ENCODE results near the gene DSC3.
A peak's percentile ranks its signal among the peaks of the same experiment; 100 is the strongest.
"Not testable (repeated sequence)": the region's sequence is repeated elsewhere in the genome, so short reads cannot be mapped to it uniquely, and the experiment has no call there.

Gene DSC3

GRCh38 chr18:31040686-31041270 lies 1.8 kb downstream of the DSC3 start:
- DNase-seq, result peak; percentile 29 to 37

DNA sequence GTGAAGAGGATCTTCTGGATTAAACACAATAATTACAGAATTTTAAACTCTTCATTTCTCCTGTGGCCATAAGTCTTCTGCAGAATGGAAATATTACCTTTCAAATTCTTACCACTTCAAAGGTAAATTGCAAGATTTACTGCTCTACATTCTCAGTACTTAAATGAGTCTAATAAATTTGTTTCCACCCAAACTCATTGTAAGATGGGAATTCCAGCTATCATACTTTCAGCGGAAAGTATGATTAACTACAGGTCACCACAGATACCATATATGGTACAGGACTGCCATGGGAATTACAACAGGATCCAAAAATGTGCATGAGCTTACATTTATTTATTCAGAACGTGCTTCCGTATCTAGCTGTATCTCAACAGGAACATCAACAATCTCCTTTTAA lies 3.1 kb downstream of the DSC3 start:
- DNase-seq, result no peak

DNA sequence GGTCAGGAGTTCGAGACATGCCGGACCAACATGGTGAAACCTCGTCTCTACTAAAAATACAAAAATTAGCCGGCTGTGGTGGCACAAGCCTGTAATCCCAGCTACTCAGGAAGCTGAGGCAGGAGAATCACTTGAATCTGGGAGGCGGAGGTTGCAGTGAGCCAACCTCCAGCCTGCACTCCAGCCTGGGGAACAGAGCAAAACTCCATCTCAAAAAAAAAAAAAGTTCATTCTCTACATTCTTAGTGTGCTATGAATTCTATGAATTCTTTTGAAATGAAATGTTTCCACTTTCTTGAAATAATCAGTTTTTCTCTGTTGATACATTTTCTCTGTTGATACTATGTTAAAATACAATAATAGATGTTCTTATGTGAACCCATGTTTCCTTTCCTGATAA lies 4.9 kb downstream of the DSC3 start:
- DNase-seq, result not testable (repeated sequence)

GRCh38 chr18:31034541-31034940 lies 8.0 kb downstream of the DSC3 start:
- DNase-seq, result no peak

DNA sequence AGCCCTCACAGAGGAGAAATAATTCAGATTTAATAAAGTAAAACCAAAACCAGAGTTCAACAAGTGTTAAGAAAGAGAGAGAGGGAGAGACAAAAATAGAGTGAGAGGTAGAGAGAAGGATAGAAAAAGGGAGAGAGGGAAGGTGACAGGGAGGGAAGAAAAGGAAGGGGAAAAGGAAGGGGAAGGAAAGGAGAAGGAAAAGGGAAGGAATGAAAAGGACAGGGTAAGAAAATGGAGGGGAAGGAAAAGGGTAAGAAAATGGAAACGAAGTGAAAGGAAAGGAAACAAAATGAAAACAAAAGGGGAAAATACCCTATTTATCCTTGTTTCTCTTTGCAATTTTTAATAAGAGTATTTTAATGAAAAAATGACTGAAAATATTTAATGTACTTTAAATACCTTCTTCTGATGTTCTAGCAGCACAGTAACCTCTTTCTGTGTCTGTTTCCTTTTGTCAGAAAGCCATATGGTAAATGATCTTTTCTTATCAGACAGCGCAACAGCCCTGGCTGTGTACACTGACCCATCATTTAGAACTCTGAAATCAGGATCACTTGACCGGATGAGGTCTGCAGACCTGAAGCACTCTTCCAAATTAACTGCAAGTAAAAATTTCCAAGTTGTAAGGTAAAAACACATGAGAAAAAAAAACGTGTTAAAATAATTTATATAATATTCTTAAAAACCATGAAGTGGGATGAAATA lies 11.8 kb downstream of the DSC3 start:
- DNase-seq, result no peak

- no peak for DNase-seq
Observed at GRCh38 chr18:31015715-31016434, 26.7 kb downstream of the DSC3 start.

- not testable (repeated sequence) for DNase-seq
Observed at GRCh38 chr18:31011455-31011854, 31.1 kb downstream of the DSC3 start.

DNA sequence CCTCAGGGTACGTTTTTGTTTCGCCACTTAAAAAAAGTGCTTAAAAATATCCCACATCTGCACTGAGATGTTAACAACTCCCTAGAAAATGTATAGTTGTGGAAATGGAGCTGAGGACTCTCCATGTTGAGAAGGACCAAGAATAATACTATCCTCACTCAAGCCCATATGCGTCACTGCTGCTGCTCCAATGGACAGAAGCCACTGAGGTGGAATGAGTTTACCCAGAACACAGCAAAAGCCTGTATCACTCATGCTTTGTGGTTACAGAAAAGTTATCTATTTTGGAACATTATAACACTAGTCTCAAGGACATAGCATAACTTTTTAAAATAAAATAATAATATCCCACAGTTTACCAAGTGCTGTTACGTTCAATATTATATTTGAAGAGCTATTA lies 31.9 kb downstream of the DSC3 start:
- DNase-seq, result no peak

DNA sequence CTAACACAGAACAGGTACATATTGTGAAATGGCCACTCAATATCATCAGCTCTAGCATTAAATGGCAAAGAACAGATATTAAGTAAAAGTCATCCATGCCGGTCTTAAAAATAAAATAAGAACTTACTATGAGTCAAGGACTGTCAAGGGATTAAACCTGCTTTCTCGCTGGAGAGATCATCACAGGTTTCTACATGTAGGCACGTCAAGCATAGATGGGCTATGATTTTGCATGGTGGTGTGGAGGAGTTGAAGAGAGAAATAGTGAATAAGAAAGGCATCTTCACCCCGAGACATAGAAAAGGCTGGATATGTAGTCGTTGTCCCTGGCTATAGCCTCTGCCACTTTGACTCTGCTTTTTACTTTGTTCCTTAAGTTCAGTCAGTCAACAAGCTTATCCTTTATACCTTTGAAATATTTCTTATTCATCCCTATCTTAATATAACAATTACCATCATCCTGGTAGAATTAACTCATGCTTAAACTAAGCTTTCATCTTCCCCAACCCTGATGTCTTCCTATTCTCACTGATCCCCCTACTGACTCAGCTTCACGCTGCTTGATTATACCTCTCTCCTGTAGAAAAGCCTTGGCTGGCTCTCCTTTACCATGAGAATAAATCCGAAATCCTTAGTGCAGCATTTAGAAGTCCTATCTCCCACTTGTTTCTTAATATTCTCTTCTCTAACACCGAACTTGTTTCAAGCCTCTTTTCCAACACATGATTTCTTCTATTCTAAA lies 42.5 kb downstream of the DSC3 start:
- DNase-seq, result no peak

DNA sequence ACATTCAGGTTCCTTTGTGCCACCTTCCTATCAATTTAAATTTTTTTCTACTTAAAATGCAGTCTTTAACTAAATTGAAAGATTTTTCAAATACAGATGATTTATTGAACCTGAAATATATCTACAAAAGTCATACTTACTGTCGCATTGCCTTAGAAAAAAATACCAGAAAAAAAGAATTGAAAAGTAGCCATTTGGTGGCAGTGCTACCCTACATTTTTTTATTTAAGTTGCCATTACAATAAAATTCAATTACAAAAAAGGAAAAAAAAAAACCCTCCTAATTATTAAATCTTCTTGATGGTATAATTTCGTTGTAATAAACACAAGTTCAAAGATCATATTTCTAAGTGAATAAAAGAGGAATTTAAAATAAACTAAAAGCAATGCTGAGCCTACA lies 43.4 kb downstream of the DSC3 start:
- DNase-seq, result no peak

GRCh38 chr18:30997223-30997622 lies 45.3 kb downstream of the DSC3 start:
- DNase-seq, result no peak

DNA sequence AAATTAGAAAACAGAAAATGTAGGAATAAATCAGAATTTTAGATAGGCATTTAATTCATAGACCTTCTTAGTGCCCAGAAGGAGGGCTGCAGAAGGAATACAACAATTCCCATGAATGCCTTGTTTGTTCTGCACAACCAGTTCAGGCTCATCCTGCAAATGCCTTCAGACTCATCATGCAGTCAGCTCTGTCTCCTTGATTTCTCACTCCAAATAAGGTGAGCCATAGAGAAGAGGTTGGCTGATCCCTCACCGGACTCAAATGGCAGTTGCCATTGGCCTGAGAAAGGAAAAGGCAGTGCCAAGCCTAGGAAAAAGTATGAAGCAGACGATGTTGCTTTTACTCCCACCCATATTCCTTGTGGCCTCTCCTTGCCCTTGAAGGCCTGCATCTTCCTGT lies 50.3 kb downstream of the DSC3 start:
- no peak for DNase-seq

- no peak for DNase-seq
Observed at GRCh38 chr18:30991397-30991796, 51.1 kb downstream of the DSC3 start.

- no peak for DNase-seq
Observed at GRCh38 chr18:30989141-30989540, 53.4 kb downstream of the DSC3 start.

DNA sequence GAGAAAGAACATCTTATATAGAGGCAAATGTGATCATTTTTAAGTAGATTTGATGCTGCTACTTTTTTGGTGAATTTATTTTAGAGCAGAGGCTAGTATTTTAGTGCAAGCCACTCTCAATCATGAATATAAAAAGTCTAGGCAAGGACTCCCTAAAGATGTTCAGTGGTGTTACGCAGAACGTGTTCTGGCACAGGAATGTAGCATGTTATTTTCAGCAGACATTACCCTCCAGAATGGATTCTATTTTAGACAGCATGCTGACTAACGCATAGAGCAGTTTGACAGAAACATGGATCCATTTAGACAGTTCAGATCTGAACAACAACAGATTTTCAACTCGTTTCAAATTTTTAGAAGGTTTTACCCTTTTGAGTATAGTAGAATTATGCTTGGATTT lies 54.1 kb downstream of the DSC3 start:
- DNase-seq, result no peak

DNA sequence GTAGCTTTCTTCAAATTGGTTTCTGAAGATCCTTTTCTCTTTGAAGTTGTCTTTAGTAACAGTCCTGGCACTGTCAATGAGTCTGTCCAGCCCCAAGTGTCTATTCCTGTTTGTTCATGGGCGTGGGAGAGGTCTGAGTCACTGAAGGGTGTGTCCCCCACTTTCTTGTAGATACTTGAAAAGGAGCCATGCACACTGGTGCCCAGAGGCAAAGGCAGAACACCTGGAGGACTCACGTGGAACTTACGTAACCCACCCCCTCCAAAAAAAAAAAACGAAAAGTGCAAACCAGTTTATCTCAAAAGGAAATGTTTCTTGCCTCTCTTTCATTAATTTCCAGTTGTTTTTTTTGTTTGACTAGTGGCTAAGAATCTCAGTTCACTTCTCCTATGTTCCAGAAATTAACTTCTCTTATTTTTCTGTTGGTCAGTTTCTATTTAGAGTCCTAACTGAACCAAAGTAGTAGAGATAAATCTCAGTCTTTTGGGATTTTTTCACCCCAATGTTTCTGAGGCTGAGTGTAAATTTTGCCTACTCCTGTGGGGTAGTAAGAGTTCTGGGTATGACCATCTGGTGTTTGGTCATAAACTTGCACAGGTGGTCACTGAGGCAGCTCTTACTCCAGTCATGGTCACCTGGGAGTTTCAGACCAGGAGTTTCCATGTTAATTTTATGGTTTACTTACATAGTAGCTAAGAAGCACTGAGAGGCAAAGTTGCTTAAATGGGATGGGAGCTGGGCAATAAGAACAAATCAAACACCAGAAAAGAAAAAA lies 54.9 kb downstream of the DSC3 start:
- no peak for DNase-seq

DNA sequence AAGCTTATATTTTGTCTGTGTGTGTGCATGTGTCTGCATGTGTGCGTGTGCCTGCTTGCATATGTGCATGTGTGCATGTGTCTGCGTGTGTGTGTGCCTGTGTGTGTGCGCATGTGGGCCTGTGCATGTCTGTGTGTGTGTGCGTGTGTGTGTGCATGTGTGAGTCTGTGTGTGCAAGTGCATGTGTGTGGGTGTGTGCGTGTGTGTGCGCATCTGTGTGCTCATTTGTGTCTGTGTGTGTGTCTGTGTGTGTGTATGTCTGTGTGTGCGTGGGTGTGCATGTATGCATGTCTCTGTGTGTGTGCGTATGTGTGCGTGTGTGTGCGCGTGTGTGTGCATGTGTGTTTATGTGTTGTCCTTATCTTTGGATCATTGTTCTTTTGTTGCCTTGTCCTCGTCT lies 56.8 kb downstream of the DSC3 start:
- DNase-seq, result no peak

- no peak for DNase-seq
Observed at GRCh38 chr18:30982285-30982992, 60.1 kb downstream of the DSC3 start.

DNA sequence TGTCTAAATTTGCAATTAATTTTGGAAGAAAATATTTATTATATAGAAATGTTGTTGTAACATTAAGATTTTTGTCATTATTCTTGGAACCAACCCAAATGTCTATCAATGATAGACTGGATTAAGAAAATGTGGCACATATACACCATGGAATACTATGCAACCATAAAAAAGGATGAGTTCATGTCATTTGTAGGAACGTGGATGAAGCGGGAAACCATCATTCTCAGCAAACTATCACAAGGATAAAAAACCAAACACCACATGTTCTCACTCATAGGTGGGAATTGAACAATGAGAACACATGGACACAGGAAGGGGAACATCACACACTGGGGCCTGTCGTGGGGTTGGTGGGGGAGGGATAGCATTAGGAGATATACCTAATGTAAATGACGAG lies 64.5 kb downstream of the DSC3 start:
- DNase-seq, result not testable (repeated sequence)

- DNase-seq, result peak in 1 of 2 experiments; percentile 55
Observed at GRCh38 chr18:30971338-30971956, 71.1 kb downstream of the DSC3 start.

- DNase-seq, result peak; percentile 53 to 77
Observed at GRCh38 chr18:30970196-30970816, 72.2 kb downstream of the DSC3 start.

All from NCI-H524 (cell line).